SK-N-SH treated with all-trans-retinoic acid at 6 μM for 48 hours (cell line): ENCODE measurements around the gene SERPINA3.

ENCODE experiments used
- ATAC-seq: fragments of 200-7000 bp; cut with Tn5 transposase; 3 replicates; pipeline ENCODE4 v1.9.1; 2020; ENCODE audit warnings: mild to moderate bottlenecking, moderate library complexity
- ARNTL ChIP-seq: fragments of 450-650 bp; formaldehyde crosslinking; IDR thresholded peaks from 2 replicates; pipeline ENCODE4 v1.5.0; 2020; ENCODE audit warnings: low read depth, mild to moderate bottlenecking, moderate library complexity, borderline replicate concordance
- BACH2 ChIP-seq: fragments of 250-450 bp; sonication (Bioruptor Pico); IDR thresholded peaks from 2 replicates; pipeline ENCODE4 v1.9.0; 2021; ENCODE audit warnings: mild to moderate bottlenecking, borderline replicate concordance
- ESRRG ChIP-seq: fragments of 250-450 bp; sonication (Bioruptor Pico); IDR thresholded peaks from 2 replicates; pipeline ENCODE4 v1.6.1; 2021; ENCODE audit warnings: mild to moderate bottlenecking
- GLIS3 ChIP-seq: fragments of 250-450 bp; sonication (Bioruptor Pico); IDR thresholded peaks from 2 replicates; pipeline ENCODE4 v1.5.0; 2020; ENCODE audit warnings: mild to moderate bottlenecking, moderate library complexity
- ISL1 ChIP-seq: fragments of 250-450 bp; sonication (Bioruptor Pico); IDR thresholded peaks from 2 replicates; pipeline ENCODE4 v2.1.2; 2022; ENCODE audit warnings: mild to moderate bottlenecking, moderate library complexity
- OSR1 ChIP-seq: fragments of 250-450 bp; sonication (Bioruptor Pico); IDR thresholded peaks from 2 replicates; pipeline ENCODE4 v1.8.0; 2022; ENCODE audit warnings: moderate library complexity, mild to moderate bottlenecking, inconsistent platforms
- PPARA ChIP-seq: fragments of 250-450 bp; sonication (Bioruptor Pico); IDR thresholded peaks from 2 replicates; pipeline ENCODE4 v1.5.0; 2020; ENCODE audit warnings: mild to moderate bottlenecking, borderline replicate concordance
- RARB ChIP-seq: fragments of 250-450 bp; sonication (Bioruptor Pico); IDR thresholded peaks from 2 replicates; pipeline ENCODE4 v1.8.0; 2021; ENCODE audit warnings: mild to moderate bottlenecking, moderate library complexity
- SNAI2 ChIP-seq: fragments of 250-450 bp; sonication (Bioruptor Pico); IDR thresholded peaks from 2 replicates; pipeline ENCODE4 v1.5.0; 2020; ENCODE audit warnings: mild to moderate bottlenecking, moderate library complexity
- TCF4 ChIP-seq: fragments of 250-450 bp; sonication (Bioruptor Pico); IDR thresholded peaks from 2 replicates; pipeline ENCODE4 v1.8.0; 2021; ENCODE audit warnings: mild to moderate bottlenecking, moderate library complexity, borderline replicate concordance
- ZC3H10 ChIP-seq: fragments of 250-450 bp; sonication (Bioruptor Pico); IDR thresholded peaks from 2 replicates; pipeline ENCODE4 v1.5.1; 2021; ENCODE audit warnings: mild to moderate bottlenecking, moderate library complexity
- ZFP3 ChIP-seq: fragments of 250-450 bp; sonication (Bioruptor Pico); IDR thresholded peaks from 2 replicates; pipeline ENCODE4 v1.5.0; 2020; ENCODE audit warnings: mild to moderate bottlenecking, moderate library complexity
- ZFP30 ChIP-seq: fragments of 450-650 bp; formaldehyde crosslinking; IDR thresholded peaks from 2 replicates; pipeline ENCODE4 v1.5.0; 2022; ENCODE audit warnings: mild to moderate bottlenecking, moderate library complexity
- ZNF70 ChIP-seq: fragments of 450-650 bp; formaldehyde crosslinking; IDR thresholded peaks from 2 replicates; pipeline ENCODE4 v1.5.0; 2020; ENCODE audit warnings: mild to moderate bottlenecking, moderate library complexity
- TF ChIP-seq, protein P1 (sequence below): fragments of 250-450 bp; sonication (Bioruptor Pico); IDR thresholded peaks from 2 replicates; pipeline ENCODE4 v1.8.0; 2021; ENCODE audit warnings: low read depth, mild to moderate bottlenecking, moderate library complexity, borderline replicate concordance
- TF ChIP-seq, protein P2 (sequence below): fragments of 250-450 bp; sonication (Bioruptor Pico); IDR thresholded peaks from 2 replicates; pipeline ENCODE4 v1.5.1; 2021; ENCODE audit warnings: mild to moderate bottlenecking, moderate library complexity
- TF ChIP-seq, protein P3 (sequence below): fragments of 250-450 bp; sonication (Bioruptor Pico); IDR thresholded peaks from 2 replicates; pipeline ENCODE4 v1.5.0; 2020; ENCODE audit warnings: mild to moderate bottlenecking, moderate library complexity
- TF ChIP-seq, protein P4 (sequence below): fragments of 250-450 bp; sonication (Bioruptor Pico); IDR thresholded peaks from 2 replicates; pipeline ENCODE4 v1.8.0; 2020; ENCODE audit warnings: mild to moderate bottlenecking, moderate library complexity, borderline replicate concordance
- TF ChIP-seq, protein P5 (sequence below): fragments of 250-450 bp; sonication (Bioruptor Pico); IDR thresholded peaks from 2 replicates; pipeline ENCODE4 v1.5.1; 2020; ENCODE audit warnings: low read depth, mild to moderate bottlenecking, moderate library complexity

Gene SERPINA3

DNA sequence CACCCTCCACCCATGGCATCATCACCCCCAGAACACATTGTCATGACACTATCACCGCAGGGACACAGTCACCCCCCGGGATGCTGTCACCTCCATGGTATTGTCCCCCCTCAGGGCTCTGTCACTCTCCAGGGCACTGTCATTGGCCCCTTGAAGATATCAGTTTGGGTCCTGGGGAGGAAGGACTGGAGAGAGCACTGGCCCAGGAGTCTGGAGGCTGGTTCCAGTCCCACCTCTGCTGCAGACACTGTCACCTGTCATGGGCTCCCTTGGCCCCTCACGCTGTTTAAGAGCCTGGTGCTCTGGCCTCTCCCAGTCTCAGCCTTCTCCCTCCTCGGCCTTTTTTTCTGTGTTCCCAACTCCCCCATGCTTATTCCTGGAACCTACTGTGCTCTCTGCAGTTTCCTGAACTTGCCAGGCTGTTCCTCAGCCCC lies 31.9 kb downstream of the SERPINA3 start:
- no peak for ATAC-seq
- no peak for TF ChIP-seq RARB
- TF ChIP-seq ZFP3 (CRISPR knock-in tag), result no peak
- TF ChIP-seq ISL1 (CRISPR knock-in tag), result no peak
- TF ChIP-seq, protein P1, sequence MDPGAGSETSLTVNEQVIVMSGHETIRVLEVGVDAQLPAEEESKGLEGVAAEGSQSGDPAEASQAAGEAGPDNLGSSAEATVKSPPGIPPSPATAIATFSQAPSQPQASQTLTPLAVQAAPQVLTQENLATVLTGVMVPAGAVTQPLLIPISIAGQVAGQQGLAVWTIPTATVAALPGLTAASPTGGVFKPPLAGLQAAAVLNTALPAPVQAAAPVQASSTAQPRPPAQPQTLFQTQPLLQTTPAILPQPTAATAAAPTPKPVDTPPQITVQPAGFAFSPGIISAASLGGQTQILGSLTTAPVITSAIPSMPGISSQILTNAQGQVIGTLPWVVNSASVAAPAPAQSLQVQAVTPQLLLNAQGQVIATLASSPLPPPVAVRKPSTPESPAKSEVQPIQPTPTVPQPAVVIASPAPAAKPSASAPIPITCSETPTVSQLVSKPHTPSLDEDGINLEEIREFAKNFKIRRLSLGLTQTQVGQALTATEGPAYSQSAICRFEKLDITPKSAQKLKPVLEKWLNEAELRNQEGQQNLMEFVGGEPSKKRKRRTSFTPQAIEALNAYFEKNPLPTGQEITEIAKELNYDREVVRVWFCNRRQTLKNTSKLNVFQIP, result no peak
- TF ChIP-seq ARNTL (CRISPR knock-in tag), result no peak
- TF ChIP-seq, protein P2, sequence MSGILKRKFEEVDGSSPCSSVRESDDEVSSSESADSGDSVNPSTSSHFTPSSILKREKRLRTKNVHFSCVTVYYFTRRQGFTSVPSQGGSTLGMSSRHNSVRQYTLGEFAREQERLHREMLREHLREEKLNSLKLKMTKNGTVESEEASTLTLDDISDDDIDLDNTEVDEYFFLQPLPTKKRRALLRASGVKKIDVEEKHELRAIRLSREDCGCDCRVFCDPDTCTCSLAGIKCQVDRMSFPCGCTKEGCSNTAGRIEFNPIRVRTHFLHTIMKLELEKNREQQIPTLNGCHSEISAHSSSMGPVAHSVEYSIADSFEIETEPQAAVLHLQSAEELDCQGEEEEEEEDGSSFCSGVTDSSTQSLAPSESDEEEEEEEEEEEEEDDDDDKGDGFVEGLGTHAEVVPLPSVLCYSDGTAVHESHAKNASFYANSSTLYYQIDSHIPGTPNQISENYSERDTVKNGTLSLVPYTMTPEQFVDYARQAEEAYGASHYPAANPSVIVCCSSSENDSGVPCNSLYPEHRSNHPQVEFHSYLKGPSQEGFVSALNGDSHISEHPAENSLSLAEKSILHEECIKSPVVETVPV (CRISPR knock-in tag), result no peak

DNA sequence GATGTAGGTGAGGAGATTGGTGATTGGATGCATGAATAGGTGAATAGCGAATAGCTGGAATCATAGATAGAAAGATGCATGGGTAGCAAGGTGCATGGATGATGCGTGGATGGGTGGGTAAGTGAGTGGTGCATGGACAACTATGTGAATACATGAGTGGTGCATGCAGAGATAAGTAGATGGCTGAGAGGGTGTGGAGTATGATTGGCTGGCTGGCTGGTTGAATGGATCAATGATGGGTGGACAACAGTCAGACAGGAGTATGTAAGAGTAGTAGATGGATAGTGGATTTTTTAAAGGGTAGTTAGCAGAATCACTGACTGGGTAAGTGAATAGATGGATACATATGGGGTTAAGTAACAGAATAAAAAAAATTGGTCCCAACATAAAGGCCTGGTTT lies 33.9 kb downstream of the SERPINA3 start:
- no peak for ATAC-seq
- TF ChIP-seq, protein P1, result no peak
- TF ChIP-seq SNAI2 (no peak), TCF4 (CRISPR knock-in tag) (no peak), ZFP30 (CRISPR knock-in tag) (no peak), ESRRG (CRISPR knock-in tag) (no peak), ZNF70 (CRISPR knock-in tag) (no peak), ZFP3 (CRISPR knock-in tag) (no peak), BACH2 (CRISPR knock-in tag) (no peak), RARB (no peak), GLIS3 (CRISPR knock-in tag) (no peak)
- TF ChIP-seq, protein P2 (CRISPR knock-in tag), result no peak
- TF ChIP-seq, protein P3, sequence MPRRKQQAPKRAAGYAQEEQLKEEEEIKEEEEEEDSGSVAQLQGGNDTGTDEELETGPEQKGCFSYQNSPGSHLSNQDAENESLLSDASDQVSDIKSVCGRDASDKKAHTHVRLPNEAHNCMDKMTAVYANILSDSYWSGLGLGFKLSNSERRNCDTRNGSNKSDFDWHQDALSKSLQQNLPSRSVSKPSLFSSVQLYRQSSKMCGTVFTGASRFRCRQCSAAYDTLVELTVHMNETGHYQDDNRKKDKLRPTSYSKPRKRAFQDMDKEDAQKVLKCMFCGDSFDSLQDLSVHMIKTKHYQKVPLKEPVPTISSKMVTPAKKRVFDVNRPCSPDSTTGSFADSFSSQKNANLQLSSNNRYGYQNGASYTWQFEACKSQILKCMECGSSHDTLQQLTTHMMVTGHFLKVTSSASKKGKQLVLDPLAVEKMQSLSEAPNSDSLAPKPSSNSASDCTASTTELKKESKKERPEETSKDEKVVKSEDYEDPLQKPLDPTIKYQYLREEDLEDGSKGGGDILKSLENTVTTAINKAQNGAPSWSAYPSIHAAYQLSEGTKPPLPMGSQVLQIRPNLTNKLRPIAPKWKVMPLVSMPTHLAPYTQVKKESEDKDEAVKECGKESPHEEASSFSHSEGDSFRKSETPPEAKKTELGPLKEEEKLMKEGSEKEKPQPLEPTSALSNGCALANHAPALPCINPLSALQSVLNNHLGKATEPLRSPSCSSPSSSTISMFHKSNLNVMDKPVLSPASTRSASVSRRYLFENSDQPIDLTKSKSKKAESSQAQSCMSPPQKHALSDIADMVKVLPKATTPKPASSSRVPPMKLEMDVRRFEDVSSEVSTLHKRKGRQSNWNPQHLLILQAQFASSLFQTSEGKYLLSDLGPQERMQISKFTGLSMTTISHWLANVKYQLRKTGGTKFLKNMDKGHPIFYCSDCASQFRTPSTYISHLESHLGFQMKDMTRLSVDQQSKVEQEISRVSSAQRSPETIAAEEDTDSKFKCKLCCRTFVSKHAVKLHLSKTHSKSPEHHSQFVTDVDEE (CRISPR knock-in tag), result no peak
- TF ChIP-seq, protein P4, sequence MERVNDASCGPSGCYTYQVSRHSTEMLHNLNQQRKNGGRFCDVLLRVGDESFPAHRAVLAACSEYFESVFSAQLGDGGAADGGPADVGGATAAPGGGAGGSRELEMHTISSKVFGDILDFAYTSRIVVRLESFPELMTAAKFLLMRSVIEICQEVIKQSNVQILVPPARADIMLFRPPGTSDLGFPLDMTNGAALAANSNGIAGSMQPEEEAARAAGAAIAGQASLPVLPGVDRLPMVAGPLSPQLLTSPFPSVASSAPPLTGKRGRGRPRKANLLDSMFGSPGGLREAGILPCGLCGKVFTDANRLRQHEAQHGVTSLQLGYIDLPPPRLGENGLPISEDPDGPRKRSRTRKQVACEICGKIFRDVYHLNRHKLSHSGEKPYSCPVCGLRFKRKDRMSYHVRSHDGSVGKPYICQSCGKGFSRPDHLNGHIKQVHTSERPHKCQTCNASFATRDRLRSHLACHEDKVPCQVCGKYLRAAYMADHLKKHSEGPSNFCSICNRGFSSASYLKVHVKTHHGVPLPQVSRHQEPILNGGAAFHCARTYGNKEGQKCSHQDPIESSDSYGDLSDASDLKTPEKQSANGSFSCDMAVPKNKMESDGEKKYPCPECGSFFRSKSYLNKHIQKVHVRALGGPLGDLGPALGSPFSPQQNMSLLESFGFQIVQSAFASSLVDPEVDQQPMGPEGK, result no peak

DNA sequence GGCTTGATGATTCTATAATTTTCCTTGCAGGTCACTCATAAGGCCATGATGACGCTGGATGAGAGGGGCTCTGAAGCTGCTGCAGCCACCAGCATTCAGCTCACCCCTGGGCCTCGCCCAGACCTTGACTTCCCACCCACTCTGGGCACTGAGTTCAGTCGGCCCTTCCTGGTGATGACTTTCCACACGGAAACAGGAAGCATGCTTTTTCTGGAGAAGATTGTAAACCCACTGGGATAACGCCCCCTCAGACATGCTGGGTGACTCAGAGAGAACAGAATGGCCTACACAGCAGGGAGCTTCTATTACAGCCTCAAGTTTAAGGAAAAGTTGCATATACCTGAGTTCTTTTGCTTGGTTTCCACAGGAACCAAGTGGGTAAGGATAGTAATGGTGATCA lies 34.3 kb downstream of the SERPINA3 start:
- ATAC-seq, result no peak
- TF ChIP-seq, protein P4, result no peak
- TF ChIP-seq ZFP30 (CRISPR knock-in tag), result no peak
- no peak for TF ChIP-seq RARB
- TF ChIP-seq BACH2 (CRISPR knock-in tag), result no peak
- TF ChIP-seq SNAI2, result no peak
- TF ChIP-seq, protein P5, sequence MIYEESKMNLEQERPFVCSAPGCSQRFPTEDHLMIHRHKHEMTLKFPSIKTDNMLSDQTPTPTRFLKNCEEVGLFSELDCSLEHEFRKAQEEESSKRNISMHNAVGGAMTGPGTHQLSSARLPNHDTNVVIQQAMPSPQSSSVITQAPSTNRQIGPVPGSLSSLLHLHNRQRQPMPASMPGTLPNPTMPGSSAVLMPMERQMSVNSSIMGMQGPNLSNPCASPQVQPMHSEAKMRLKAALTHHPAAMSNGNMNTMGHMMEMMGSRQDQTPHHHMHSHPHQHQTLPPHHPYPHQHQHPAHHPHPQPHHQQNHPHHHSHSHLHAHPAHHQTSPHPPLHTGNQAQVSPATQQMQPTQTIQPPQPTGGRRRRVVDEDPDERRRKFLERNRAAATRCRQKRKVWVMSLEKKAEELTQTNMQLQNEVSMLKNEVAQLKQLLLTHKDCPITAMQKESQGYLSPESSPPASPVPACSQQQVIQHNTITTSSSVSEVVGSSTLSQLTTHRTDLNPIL, result no peak
- TF ChIP-seq PPARA (CRISPR knock-in tag), result no peak
- TF ChIP-seq GLIS3 (CRISPR knock-in tag), result no peak
- no peak for TF ChIP-seq OSR1 (CRISPR knock-in tag)
- no peak for TF ChIP-seq ESRRG (CRISPR knock-in tag)
- no peak for TF ChIP-seq ARNTL (CRISPR knock-in tag)
- no peak for TF ChIP-seq ZC3H10 (CRISPR knock-in tag)
- TF ChIP-seq, protein P3 (CRISPR knock-in tag), result no peak
- no peak for TF ChIP-seq ZFP3 (CRISPR knock-in tag)
